Spinal cord (tissue), 10 donors: Measurements from ENCODE around the gene TP53I3. TPM values are rescaled to one million over a fixed set of nuclear protein-coding genes. Genes with fewer than 3 reads are reported as not detected.

Experiments used
- DNase-seq, 6 donors: peaks; one replicate each; pipeline versions ENCODE4 v3.0.0 to v3.0.0-alpha.2; 2013 to 2015; ENCODE audit warnings: low spot score in 6 of 6, low read depth in 4 of 6
- H3K27ac ChIP-seq: one replicate; pipeline ENCODE4 v1.5.1; 2013; ENCODE audit warnings: low read depth, low read length, control low read depth
- H3K27me3 ChIP-seq: one replicate; pipeline ENCODE4 v1.6.1; 2013; ENCODE audit warnings: low read length; ENCODE audit not compliant: control insufficient read depth, insufficient read depth
- H3K36me3 ChIP-seq: one replicate; pipeline ENCODE4 v1.6.1; 2013; ENCODE audit warnings: low read length; ENCODE audit not compliant: control insufficient read depth, insufficient read depth
- H3K4me1 ChIP-seq: one replicate; pipeline ENCODE4 v1.6.1; 2013; ENCODE audit warnings: low read length; ENCODE audit not compliant: control insufficient read depth, insufficient read depth
- H3K4me3 ChIP-seq: one replicate; pipeline ENCODE4 v1.5.1; 2013; ENCODE audit warnings: low read depth, low read length, control low read depth
- H3K9me3 ChIP-seq: one replicate; pipeline ENCODE4 v1.6.1; 2013; ENCODE audit warnings: low read length; ENCODE audit not compliant: control insufficient read depth, insufficient read depth
- WGBS: methylation state at CpG from one replicate; pipeline ENCODE4 v1.1.5; 2013; ENCODE audit warnings: missing lambda C conversion rate; ENCODE audit not compliant: insufficient coverage; 5-methylcytosine and 5-hydroxymethylcytosine counted together
- long read RNA-seq, 4 donors: transcript quantifications; one replicate each; lab custom pipeline, GENCODE V29; 2026
- polyA plus RNA-seq, 2 donors: library from polyadenylated mRNA; unstranded; fragments of 120-200 nt; gene quantifications; one replicate each; pipeline ENCODE4 v1.2.1, GENCODE V29; 2013; ENCODE audit not compliant: insufficient read length in 2 of 2
- total RNA-seq, 2 donors: library from RNA; depleted of rRNA in 1 of 2; stranded (reverse); fragments of 120-200 nt in 1 of 2; fragments of >200 nt in 1 of 2; gene quantifications; one replicate each; pipeline versions ENCODE4 v1.2.3 to v1.2.4, GENCODE V29; 2013 to 2014
- donor health status: healthy.

TP53I3 gene
- total RNA-seq, result 10 to 100 TPM; 16.9 to 62.5 TPM
- 10 to 100 TPM; 28.0 to 32.0 TPM for polyA plus RNA-seq
- long read RNA-seq, donor 1, transcript TP53I3-202 (6 exons, 1,635 nt), result major isoform, 9 of 17 reads
- long read RNA-seq, donor 1, transcript TP53I3-201 (5 exons, 1,998 nt), result minor isoform, 5 of 17 reads
- long read RNA-seq, donor 1, partial matches to known transcripts, result 0 of 17 reads
- long read RNA-seq, donor 1, other reads (novel, unspliced or antisense), result 0 of 17 reads
- long read RNA-seq, donor 2, partial matches to known transcripts, result 0 of 4 reads
- long read RNA-seq, donor 2, other reads (novel, unspliced or antisense), result 0 of 4 reads
- long read RNA-seq, donor 3, partial matches to known transcripts, result 0 of 5 reads
- long read RNA-seq, donor 3, other reads (novel, unspliced or antisense), result 0 of 5 reads
- long read RNA-seq, donor 4, transcript TP53I3-201 (5 exons, 1,998 nt), result major isoform, 20 of 63 reads
- long read RNA-seq, donor 4, transcript TP53I3-204 (3 exons, 677 nt), result minor isoform, 12 of 63 reads
- long read RNA-seq, donor 4, transcript TP53I3-202 (6 exons, 1,635 nt), result minor isoform, 14 of 63 reads
- long read RNA-seq, donor 4, transcript TP53I3-203 (4 exons, 747 nt), result minor isoform, 6 of 63 reads
- long read RNA-seq, donor 4, partial matches to known transcripts, result 11 of 63 reads
- long read RNA-seq, donor 4, other reads (novel, unspliced or antisense), result 0 of 63 reads

- H3K36me3 ChIP-seq, result peaks cover 23% of the 10 kb centered on the region
- H3K4me3 ChIP-seq, result peak within 1 kb of the TSS; percentile 81
- H3K9me3 ChIP-seq, result no peaks in the 10 kb centered on the region
- H3K27me3 ChIP-seq, result no peaks in the 10 kb centered on the region
- H3K27ac ChIP-seq, result peak within 1 kb of the TSS; percentile 93
- peak; percentile 48 to 94 (median 75) for DNase-seq
- peaks cover 20% of the 10 kb centered on the region for H3K4me1 ChIP-seq
- WGBS, result 1% methylated on average over 42 of the region's 44 CpGs
These were observed at the start of gene TP53I3 for GRCh38 chr2:24084386-24085199. TP53I3 (minus strand) TSS chr2:24084834; CDS start chr2:24084326, 508 bp downstream.

- WGBS, result no CpG with 5 or more reads among the region's 3 CpGs
These were observed 47.9 kb upstream of the TP53I3 start for GRCh38 chr2:24132543-24132942.

GRCh38 chr2:24125956-24126355 lies 41.3 kb upstream of the TP53I3 start:
- no peak overlapping the region for H3K4me3 ChIP-seq
- H3K36me3 ChIP-seq, result no peaks in the 10 kb centered on the region
- no peaks in the 10 kb centered on the region for H3K9me3 ChIP-seq
- DNase-seq, result no peak
- no CpG with 5 or more reads among the region's 1 CpG for WGBS
- no peak overlapping the region for H3K27ac ChIP-seq
- peaks cover 23% of the 10 kb centered on the region for H3K4me1 ChIP-seq
- no peaks in the 10 kb centered on the region for H3K27me3 ChIP-seq

More at GRCh38 chr2:24132543-24132942, 47.9 kb upstream of the TP53I3 start:
- Histone ChIP-seq H3K4me3 (no peak overlapping the region), H3K27ac (no peak overlapping the region), H3K9me3 (peaks cover 2% of the 10 kb centered on the region), H3K27me3 (no peaks in the 10 kb centered on the region), H3K4me1 (no peaks in the 10 kb centered on the region), H3K36me3 (no peaks in the 10 kb centered on the region)
- no peak for DNase-seq

GRCh38 chr2:24123922-24124580 lies 39.4 kb upstream of the TP53I3 start:
- H3K36me3 ChIP-seq, result no peaks in the 10 kb centered on the region
- peak overlapping the region; percentile 97 for H3K27ac ChIP-seq
- peak overlapping the region; percentile 91 for H3K4me3 ChIP-seq
- no peaks in the 10 kb centered on the region for H3K27me3 ChIP-seq
- WGBS, result 6% methylated on average over 8 of the region's 9 CpGs
- no peaks in the 10 kb centered on the region for H3K9me3 ChIP-seq
- DNase-seq, result peak in 3 of 6 donors; percentile 50 to 89 (median 77)
- peaks cover 23% of the 10 kb centered on the region for H3K4me1 ChIP-seq

- no peaks in the 10 kb centered on the region for H3K36me3 ChIP-seq
- 0% methylated on average over 103 of the region's 103 CpGs for WGBS
- H3K27me3 ChIP-seq, result no peaks in the 10 kb centered on the region
- peaks cover 23% of the 10 kb centered on the region for H3K4me1 ChIP-seq
- H3K27ac ChIP-seq, result peak within 1 kb of the TSS; percentile 97
- H3K4me3 ChIP-seq, result peak within 1 kb of the TSS; percentile 91
- peak; percentile 57 to 94 (median 72) for DNase-seq
- no peaks in the 10 kb centered on the region for H3K9me3 ChIP-seq
These were observed 38.7 kb upstream of the TP53I3 start, which contains the start of the genes FAM228B and PFN4 for GRCh38 chr2:24123195-24123921. FAM228B (plus strand) TSS chr2:24123469; CDS start chr2:24124362, 893 bp downstream. PFN4 (minus strand) TSS chr2:24123334; CDS start chr2:24122535, 799 bp downstream.

- H3K4me1 ChIP-seq, result peaks cover 23% of the 10 kb centered on the region
- whole genome bisulfite sequencing, result 7% methylated on average over 13 of the region's 15 CpGs
- H3K9me3 ChIP-seq, result no peaks in the 10 kb centered on the region
- peak overlapping the region; percentile 91 for H3K4me3 ChIP-seq
- DNase-seq, result peak in 4 of 6 donors; percentile 6 to 45 (median 34)
- H3K27me3 ChIP-seq, result no peaks in the 10 kb centered on the region
- peak overlapping the region; percentile 97 for H3K27ac ChIP-seq
- no peaks in the 10 kb centered on the region for H3K36me3 ChIP-seq
These were observed 37.9 kb upstream of the TP53I3 start for GRCh38 chr2:24122366-24123194.

- Histone ChIP-seq H3K4me3 (no peak overlapping the region), H3K27ac (no peak overlapping the region), H3K9me3 (no peaks in the 10 kb centered on the region), H3K27me3 (no peaks in the 10 kb centered on the region), H3K4me1 (peaks cover 23% of the 10 kb centered on the region), H3K36me3 (peaks cover 2% of the 10 kb centered on the region)
- WGBS, result 10% methylated on average over 2 of the region's 4 CpGs
- DNase-seq, result peak in 4 of 6 donors; percentile 21 to 77 (median 46)
These were observed 36.8 kb upstream of the TP53I3 start for GRCh38 chr2:24121469-24121868.

- no peak overlapping the region for H3K27ac ChIP-seq
- WGBS, result 74% methylated on average over 3 of the region's 5 CpGs
- DNase-seq, result peak in 1 of 6 donors; percentile 9
- no peak overlapping the region for H3K4me3 ChIP-seq
- peaks cover 23% of the 10 kb centered on the region for H3K4me1 ChIP-seq
- H3K36me3 ChIP-seq, result peaks cover 3% of the 10 kb centered on the region
- H3K9me3 ChIP-seq, result no peaks in the 10 kb centered on the region
- no peaks in the 10 kb centered on the region for H3K27me3 ChIP-seq
These were observed 36.4 kb upstream of the TP53I3 start for GRCh38 chr2:24121066-24121465.
